NCI-H748 treated with DMSO at 0.1 percent for 48 hours (cell line): ENCODE results near the gene ATG10.
"Not testable (repeated sequence)": the region's sequence is repeated elsewhere in the genome, so short reads cannot be mapped to it uniquely, and the experiment has no call there.

Source experiments
- DNase-seq: peaks from one replicate; lab custom pipeline; 2025; lab: John Stamatoyannopoulos, UW

Gene ATG10

DNA sequence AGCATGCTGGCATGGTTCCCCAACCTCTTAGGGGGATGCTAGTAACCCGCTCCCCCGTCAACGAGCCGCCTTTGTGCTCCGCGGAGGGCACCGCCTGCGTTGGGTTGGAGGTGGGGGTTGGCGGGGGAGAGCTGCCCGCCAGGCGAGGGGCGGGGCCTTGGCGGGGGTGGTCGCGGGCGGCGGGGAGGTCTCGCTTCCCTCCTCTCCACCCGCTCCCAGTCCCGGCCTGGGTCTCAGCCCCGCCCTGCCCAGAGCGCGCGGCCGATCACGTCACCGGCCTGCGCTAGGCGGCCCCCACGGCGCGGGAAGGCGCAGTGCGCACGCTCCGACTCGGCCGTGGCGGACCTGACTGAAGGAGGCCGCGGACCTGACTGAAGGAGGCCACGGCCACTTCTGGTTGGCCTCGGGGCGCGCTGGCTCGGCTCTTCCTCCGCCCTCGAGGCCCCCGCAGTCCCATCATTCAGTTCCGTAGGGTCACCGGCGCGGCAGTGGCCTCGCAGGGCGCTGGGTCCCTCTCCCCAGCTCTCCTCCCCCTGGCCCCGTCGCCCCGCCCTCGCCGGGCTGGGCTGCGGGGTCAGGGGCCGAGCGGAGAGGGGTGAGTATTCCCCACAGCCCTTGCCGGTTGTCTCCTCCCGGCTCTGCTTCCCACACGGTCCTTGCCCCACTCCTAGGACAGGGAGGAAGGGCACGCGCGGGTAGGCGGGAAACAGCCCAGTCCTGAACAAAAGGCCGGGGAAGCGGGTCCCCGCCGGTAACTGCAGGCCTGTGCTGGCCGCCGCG lies at the start of gene ATG10:
ATG10 (plus strand) TSS at position 312 of the 780 bp plus-strand sequence. CDS start 15,548 bp downstream, outside the sequence.
- peak; percentile 75 for DNase-seq

DNA sequence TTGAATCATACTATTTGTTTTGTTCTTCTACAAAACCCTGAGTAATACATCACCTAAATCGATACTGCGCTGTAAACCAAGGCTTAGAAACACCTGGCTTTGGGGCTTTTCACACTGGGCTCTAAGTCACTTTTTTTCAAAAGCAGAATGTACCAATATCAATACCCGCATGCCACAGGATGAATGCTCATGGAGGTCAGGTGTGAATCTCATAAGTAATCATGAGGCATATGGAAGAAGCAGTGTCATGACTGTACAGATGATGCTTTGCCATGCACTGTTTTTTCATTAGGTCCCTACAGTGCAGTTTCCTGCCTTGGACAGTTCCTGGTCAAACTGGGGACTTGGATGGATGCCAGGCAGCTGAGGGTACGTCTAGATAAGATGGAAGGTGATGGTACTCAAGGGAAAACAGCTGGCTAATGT lies 49.0 kb upstream of the ATG10 start:
- no peak for DNase-seq

DNA sequence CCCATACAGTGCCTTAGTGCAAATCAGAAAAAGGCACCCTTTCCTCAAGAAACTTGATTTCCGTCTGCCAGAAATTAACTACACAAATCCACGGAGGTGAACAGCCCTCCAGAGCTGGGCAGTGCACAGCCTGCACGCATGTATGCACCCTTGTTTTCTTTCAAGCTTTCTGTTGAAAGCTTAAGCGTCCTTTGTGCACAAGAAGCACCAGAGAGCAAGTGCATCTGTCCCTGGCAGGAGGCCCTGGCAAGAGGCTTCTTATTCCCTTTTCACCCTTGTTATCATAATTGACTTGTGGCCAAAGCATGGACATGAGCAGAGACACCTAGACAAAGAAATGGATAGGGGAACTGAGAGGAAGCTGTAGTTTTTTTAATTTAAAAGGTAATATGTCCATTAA lies 47.4 kb upstream of the ATG10 start:
- no peak for DNase-seq

DNA sequence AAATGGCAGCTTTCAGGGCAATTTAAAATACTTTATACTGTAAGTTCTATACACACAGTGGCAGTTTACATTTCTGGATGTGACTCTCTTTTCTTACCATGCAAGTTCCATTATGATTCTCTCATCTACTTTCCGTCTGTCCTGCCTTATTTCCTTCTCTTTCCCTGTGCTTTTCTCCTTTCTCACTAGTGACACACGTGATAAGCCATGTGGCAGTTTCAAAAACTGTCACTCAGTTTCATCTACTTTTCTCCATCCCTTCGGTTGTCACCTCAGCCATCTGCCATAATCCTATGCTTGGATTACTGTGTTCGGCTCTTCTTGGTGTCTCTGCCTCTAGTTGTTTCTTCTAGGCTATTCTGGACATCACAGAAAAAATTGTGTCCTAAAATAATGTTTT lies 46.8 kb upstream of the ATG10 start:
- DNase-seq, result no peak

DNA sequence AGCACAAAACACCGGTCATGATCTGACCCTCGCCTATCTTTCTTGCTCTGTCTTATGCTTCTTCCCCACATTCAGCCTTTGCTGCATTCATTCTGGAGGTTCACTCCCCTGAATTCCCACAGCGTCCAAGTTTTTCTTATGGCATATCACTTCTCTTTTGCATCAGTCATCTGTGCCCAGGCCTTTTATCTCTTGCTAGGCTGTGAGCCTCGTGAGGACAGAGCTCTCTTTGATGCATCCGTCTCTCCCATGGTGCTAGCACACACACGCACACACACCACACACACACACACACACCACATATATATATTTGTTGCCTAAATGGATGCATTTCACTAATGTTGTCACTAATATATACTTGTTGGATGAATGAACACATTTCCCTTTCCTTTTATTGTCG lies 45.8 kb upstream of the ATG10 start:
- no peak for DNase-seq

GRCh38 chr5:81936066-81936465 lies 35.8 kb upstream of the ATG10 start:
- no peak for DNase-seq

DNA sequence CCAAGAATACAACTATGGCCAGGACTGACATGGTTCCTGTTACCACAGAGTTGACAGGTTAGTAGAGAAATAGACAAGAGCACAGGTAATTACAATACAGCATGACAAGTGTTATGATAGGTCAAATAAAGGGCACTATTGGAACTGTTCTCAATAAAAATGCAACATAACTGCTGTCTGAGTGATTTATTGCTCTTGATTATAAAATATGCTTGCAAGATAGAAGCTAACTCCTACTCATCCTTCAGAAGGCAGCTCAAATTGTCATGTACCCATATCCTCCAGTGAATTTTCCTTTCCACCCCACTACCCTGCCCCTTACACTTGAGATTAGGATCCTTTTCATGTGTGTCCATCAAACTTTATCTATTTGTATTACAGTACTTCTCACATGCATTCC lies 35.1 kb upstream of the ATG10 start:
- DNase-seq, result no peak

DNA sequence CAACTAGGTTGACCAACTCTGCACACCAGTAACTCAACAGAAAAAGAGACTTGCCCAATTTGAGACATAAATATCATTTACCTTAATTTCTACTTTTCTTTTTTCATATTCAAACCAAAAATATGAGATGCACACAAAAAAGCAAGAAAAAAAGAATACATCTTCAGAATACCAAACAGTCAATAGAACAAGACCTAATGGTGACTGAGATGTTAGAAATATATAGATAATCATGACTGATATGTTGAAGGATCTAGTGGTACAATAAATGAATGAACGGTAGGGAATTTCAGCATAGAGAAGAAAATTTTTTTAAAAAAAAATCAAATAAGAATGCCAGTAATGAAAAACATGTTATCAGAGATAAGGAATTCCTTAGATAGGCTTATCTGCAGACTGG lies 29.1 kb upstream of the ATG10 start:
- DNase-seq, result no peak

GRCh38 chr5:81948349-81948748 lies 23.5 kb upstream of the ATG10 start:
- DNase-seq, result no peak

GRCh38 chr5:81949462-81949861 lies 22.4 kb upstream of the ATG10 start:
- DNase-seq, result no peak

DNA sequence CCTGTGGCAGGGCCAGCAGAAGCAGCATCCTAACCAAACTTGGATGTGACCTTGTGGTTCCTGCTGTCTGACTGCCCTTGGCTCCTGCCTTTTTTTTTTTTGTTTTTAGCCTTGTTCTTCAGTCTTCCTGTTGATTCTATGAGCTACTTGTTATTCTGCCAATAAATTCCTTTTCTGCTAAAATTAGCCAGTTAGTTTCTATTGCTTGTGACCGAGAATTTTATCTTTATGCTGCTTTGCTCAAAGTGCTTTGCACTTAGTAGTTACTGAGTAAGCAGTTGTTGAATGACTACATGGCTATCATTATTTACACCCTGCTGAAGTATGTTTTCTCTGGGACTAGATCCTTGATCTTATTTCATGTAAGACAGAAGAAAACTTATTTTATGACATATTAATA lies 20.8 kb upstream of the ATG10 start:
- DNase-seq, result no peak

DNA sequence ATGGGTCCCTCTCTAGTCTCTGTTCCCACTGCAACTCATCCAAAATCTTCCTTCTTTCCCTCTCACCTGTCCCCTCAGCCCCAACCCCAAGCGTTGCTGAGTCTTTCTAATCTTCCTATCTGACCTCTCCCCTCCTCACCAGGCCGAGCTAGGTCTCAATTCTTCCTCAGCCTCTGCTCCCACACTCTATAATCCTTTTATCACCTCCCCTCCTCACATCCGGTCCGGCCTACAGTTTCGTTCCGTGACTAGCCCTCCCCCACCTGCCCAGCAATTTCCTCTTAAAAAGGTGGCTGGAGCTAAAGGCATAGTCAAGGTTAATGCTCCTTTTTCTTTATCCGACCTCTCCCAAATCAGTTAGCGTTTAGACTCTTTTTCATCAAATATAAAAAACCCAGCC lies 17.0 kb upstream of the ATG10 start:
- not testable (repeated sequence) for DNase-seq

- DNase-seq, result not testable (repeated sequence)
Measured at GRCh38 chr5:81958129-81958528, 13.7 kb upstream of the ATG10 start.

DNA sequence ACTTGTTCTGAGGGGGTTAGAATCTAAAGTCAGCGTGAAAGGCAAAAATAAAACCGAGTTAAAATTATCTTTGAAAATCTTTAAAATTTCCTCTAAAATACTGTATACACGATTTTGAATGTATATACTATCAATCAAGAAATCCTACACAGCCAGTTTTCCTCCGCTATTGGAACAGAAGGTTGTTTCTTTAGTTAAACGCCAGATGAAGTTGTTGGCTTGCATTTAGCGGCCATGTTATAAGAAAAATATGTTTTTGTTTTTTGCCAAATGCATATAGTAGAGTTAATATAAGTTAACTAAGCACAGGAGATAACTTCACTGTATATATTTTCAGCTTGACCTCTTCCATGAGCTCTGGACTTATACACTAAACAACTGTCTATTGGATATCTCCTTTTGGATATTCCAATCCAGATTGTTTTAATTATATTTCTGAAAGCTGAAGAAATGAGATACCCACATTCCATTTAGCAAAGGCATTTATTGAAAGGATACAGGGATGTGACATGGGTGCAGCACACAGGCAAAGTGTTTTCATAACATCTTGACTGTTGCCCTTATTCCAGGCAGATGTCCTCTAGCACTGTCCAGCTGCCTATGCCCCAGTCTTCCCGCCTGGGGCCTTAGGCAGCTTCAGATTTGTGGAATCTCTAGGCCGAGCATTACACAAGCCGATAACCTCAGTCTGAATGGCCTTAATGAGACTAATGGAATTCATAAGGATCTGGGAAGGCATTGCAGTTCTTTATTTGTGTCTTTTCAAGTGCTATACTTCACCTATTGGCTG lies 10.0 kb upstream of the ATG10 start:
- no peak for DNase-seq

GRCh38 chr5:81963544-81963943 lies 8.3 kb upstream of the ATG10 start:
- DNase-seq, result no peak

DNA sequence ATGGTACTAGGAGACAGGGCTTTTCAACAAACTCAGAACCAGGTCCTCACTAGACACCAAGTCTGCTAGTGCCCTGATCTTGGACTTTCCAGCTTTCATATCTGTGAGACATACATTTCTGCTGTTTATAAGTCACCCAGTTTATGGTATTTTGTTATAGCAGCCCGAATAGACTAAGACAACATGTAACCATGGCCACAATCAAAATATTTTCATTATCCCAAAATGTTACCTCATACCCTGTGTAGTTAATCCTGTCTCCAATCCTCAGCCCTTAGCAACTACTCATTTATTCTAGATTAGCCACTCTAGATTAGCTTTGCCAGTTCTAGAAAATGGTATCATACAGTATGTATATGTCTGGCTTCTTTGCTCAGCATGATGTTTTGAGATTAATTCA lies 6.3 kb upstream of the ATG10 start:
- DNase-seq, result no peak

GRCh38 chr5:81969226-81969625 lies 2.6 kb upstream of the ATG10 start:
- DNase-seq, result no peak

- DNase-seq, result no peak
Measured at GRCh38 chr5:81969912-81970311, 1.9 kb upstream of the ATG10 start.

- peak; percentile 42 for DNase-seq
Measured at GRCh38 chr5:81971111-81971711, 612 bp upstream of the ATG10 start.

DNA sequence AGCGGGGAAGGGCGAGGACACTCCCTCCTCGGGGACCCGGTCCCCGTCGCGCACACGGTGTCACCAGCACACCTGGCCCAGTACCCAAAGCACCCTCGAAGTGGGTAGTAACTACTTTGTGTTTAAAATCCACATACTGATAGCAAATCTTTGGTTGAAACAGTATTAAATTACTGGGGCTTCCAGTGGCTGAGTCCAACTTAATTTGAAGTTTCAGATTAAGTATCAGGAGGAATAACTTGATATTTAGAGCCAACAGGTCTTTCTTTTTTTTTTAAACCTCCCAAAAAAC lies 615 bp downstream of the ATG10 start:
- no peak for DNase-seq

GRCh38 chr5:81980160-81980559 lies 8.3 kb downstream of the ATG10 start:
- no peak for DNase-seq

GRCh38 chr5:81980598-81981260 lies 8.9 kb downstream of the ATG10 start:
- no peak for DNase-seq
